Right lobe of liver (tissue), 6 donors: Measurements from ENCODE around the gene LNX1. TPM values are rescaled to one million over a fixed set of nuclear protein-coding genes. Genes with fewer than 3 reads are reported as not detected.

Experiments used
- ATAC-seq, 4 donors: fragments of 200-7000 bp; cut with Tn5 transposase; one replicate each; pipeline ENCODE4 v1.9.1; 2020; ENCODE audit warnings: mild to moderate bottlenecking in 4 of 4, moderate library complexity in 4 of 4
- DNase-seq, 3 donors: peaks; one replicate each; pipeline ENCODE4 v3.0.0-alpha.2; 2020
- H3K27ac ChIP-seq, 3 donors: fragments of 200-600 bp; one replicate each; pipeline ENCODE4 v1.8.0; 2022
- H3K27me3 ChIP-seq, 2 donors: fragments of 200-600 bp; one replicate each; pipeline ENCODE4 v1.8.0; 2022
- H3K36me3 ChIP-seq, 4 donors: fragments of 200-600 bp; sonication (generic) in 1 of 4; one replicate each; pipeline versions ENCODE4 v1.5.1 to v1.8.0; 2017 to 2022; ENCODE audit warnings: control low read depth in 1 of 4
- H3K4me1 ChIP-seq, 4 donors: fragments of 200-600 bp; sonication (generic) in 1 of 4; one replicate each; pipeline versions ENCODE4 v1.5.1 to v1.8.0; 2017 to 2022; ENCODE audit warnings: control low read depth in 1 of 4
- H3K4me3 ChIP-seq, 3 donors: fragments of 200-600 bp; one replicate each; pipeline ENCODE4 v1.8.0; 2022
- H3K9me3 ChIP-seq, 4 donors: fragments of 200-600 bp; sonication (generic) in 1 of 4; one replicate each; pipeline versions ENCODE4 v1.5.1 to v1.8.0; 2017 to 2022; ENCODE audit warnings: control low read depth in 1 of 4
- POLR2A ChIP-seq: fragments of 450-650 bp; IDR thresholded peaks from one replicate; pipeline ENCODE4 v1.6.1; 2017; ENCODE audit warnings: antibody characterized with exemption, mild to moderate bottlenecking
- WGBS: methylation state at CpG from one replicate; pipeline ENCODE4 v1.1.6; 2018; ENCODE audit warnings: low coverage, low lambda C conversion rate; ENCODE audit not compliant: insufficient coverage; ENCODE audit errors: missing lambda C conversion rate; 5-methylcytosine and 5-hydroxymethylcytosine counted together
- intact Hi-C, 2 donors: fragments of 100-400 bp; cut with DNase I; formaldehyde crosslinking; loops; one replicate each; pipeline versions ENCODE4 v1.11.2 to v1.14.1; 2022
- total RNA-seq, 6 experiments: library from RNA; depleted of rRNA in 2 of 6; stranded (reverse); fragments of >200 nt in 2 of 6; fragmentation: NEBNext Ultra II Directional in 3 of 6; extraction: Animal tissue kit (Norgen Biotek cat#: 25700) in 3 of 6; gene quantifications; one replicate each; pipeline versions ENCODE4 v1.1.0 to v1.2.4, GENCODE V29; 2016 to 2023
- TF ChIP-seq, protein P1 (sequence below), 4 donors: fragments of 200-600 bp in 3 of 4; fragments of 450-650 bp in 1 of 4; IDR thresholded peaks; one replicate each; pipeline versions ENCODE4 v1.5.1 to v1.8.0; 2016 to 2022; ENCODE audit warnings: antibody characterized with exemption in 4 of 4, mild to moderate bottlenecking in 2 of 4
- donor health status: DM: no; HTN: yes; CAD: no.
- donor health status: DM: no; HTN: no; CAD: no.
- donor health status: DM: no; HTN: no; CAD: no.
- donor health status: DM: no; HTN: yes; CAD: no.
- donor health status: DM: no; HTN: yes; CAD: no.

LNX1 gene
- total RNA-seq, 6 experiments from 2014 or later = 1.3 to 6.0 (median 3.9) TPM

DNA sequence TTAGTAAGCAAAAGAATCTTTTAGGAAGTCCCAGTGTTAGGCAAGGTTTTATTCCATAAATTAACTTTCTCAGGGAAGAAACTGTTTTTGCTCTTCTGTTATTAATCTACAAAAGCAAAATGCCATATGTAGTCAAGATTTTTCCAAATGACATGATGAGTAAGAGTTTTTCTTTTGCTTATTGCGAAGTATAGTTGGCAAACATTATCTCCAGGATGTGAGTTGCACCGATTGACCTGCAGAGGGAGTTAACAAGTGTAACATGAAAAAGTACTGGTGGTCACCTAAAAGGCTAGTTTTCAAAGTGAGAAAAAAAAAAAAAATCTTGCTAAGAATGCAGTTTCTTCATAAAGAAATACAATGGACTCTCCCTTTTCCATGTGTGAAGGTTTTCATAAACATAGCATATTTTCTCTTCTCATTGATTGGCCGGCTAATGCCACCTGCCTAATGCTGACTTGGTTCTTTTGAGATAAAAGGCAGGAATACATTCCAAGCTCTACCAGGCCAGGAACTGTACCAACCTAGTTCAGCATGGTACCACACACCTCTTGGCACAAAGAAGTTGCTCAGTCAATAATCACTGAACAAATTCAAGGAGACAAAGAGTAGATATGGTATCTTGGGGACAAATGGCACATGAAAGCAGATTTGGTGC, 100.2 kb downstream of the LNX1 start:
- peak; percentile 82 to 96 (median 86) for ATAC-seq
- peaks cover 0 to 6% (median 0%) of the 10 kb centered on the region in 4 donors for H3K4me1 ChIP-seq
- H3K27me3 ChIP-seq = no peaks in the 10 kb centered on the region
- H3K4me3 ChIP-seq = no peak overlapping the region
- intact Hi-C loops = loop anchor here in 1 of 2 donors (5.0 kb wide), 1 partner anchor 116 kb away; no protein-coding TSS in a partner anchor
- H3K9me3 ChIP-seq = no peaks in the 10 kb centered on the region
- no peak overlapping the region for H3K27ac ChIP-seq
- H3K36me3 ChIP-seq = no peaks in the 10 kb centered on the region
- no peak for TF ChIP-seq POLR2A
- TF ChIP-seq, protein P1, sequence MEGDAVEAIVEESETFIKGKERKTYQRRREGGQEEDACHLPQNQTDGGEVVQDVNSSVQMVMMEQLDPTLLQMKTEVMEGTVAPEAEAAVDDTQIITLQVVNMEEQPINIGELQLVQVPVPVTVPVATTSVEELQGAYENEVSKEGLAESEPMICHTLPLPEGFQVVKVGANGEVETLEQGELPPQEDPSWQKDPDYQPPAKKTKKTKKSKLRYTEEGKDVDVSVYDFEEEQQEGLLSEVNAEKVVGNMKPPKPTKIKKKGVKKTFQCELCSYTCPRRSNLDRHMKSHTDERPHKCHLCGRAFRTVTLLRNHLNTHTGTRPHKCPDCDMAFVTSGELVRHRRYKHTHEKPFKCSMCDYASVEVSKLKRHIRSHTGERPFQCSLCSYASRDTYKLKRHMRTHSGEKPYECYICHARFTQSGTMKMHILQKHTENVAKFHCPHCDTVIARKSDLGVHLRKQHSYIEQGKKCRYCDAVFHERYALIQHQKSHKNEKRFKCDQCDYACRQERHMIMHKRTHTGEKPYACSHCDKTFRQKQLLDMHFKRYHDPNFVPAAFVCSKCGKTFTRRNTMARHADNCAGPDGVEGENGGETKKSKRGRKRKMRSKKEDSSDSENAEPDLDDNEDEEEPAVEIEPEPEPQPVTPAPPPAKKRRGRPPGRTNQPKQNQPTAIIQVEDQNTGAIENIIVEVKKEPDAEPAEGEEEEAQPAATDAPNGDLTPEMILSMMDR (IDR thresholded peaks at IDR 0.05) = peak; percentile 68 to 76 (median 70)
- no peak for DNase-seq
- 15% methylated on average over 3 of the region's 3 CpGs for WGBS

DNA sequence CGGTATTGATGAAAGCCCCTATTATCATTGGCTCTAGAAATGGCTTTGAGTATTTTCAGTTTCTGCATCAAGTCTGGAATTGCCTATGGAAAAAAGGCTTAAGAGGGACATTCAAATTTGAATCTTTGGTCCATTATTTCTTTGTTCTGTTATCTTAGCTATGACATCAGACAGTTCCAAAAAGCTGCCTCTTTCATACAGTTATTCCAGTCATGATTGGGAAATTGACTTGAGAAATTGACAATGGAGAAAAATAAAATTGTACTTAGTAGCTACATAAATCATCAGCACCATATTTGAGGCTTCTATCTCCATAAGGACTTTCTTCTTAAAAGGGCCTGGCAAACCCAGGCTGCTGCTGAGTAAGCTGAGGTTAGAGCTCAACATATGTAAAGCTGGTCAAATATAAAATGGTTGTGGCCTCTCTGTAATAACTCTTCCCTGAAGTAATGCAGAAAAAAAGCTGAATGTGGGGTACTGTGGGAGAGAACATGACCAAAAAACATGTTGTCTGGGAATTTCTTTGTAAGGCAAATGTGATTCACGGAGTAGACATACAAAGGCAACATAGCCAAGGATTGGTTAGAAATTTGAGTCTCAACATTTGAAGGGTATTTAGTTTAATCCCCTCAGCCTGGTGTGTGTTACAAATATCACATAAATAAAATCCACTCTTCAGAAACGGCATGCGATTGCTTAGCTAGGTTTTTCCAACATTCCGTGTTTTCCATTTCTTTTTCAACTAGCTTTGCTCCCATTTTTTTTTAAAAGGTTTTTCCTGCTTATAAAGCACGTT, 100.9 kb downstream of the LNX1 start:
- DNase-seq (no peak), ATAC-seq (no peak)
- intact Hi-C loops = loop anchor here in 1 of 2 donors (5.0 kb wide), 1 partner anchor 117 kb away; no protein-coding TSS in a partner anchor
- Histone ChIP-seq H3K36me3 (no peaks in the 10 kb centered on the region), H3K9me3 (no peaks in the 10 kb centered on the region), H3K4me3 (no peak overlapping the region), H3K27ac (no peak overlapping the region), H3K4me1 (peaks cover 0 to 6% (median 0%) of the 10 kb centered on the region in 4 donors), H3K27me3 (no peaks in the 10 kb centered on the region)
- 66% methylated on average over 6 of the region's 6 CpGs for WGBS
- TF ChIP-seq, protein P1 (IDR thresholded peaks at IDR 0.05) = no peak
- TF ChIP-seq POLR2A = no peak

DNA sequence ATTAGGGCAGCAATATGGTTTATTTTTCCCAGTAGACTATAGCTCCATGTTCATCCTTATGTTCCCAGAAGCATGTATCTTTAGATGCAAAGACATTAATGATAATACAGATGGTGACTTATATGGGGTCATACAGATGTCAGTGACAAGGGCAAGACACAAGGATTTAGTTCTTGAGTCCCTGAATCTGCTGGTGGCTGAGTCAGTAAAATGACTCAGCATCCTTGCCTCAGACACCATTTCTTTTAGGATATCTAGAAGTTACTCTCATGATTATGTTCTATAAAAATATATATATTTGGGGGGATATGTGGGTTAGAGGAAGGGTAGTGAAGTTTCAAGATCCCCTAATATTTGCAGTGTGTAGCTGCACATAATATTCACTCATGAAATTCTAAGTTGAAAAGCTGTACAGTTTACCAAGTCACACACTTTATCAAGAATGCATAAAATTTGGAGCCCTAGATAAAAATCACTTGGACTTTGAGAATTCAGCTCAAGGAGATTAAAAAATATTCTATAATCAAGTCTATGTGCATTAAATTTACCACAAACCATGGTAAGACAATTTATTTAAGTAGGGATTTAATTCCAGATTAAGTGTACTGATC, 101.9 kb downstream of the LNX1 start:
- no peak overlapping the region for H3K27ac ChIP-seq
- no peak overlapping the region for H3K4me3 ChIP-seq
- TF ChIP-seq POLR2A = no peak
- DNase-seq = no peak
- intact Hi-C loops = no loop called here
- H3K36me3 ChIP-seq = no peaks in the 10 kb centered on the region
- H3K9me3 ChIP-seq = no peaks in the 10 kb centered on the region
- no peak for ATAC-seq
- peaks cover 0 to 6% (median 0%) of the 10 kb centered on the region in 4 donors for H3K4me1 ChIP-seq
- H3K27me3 ChIP-seq = no peaks in the 10 kb centered on the region

DNA sequence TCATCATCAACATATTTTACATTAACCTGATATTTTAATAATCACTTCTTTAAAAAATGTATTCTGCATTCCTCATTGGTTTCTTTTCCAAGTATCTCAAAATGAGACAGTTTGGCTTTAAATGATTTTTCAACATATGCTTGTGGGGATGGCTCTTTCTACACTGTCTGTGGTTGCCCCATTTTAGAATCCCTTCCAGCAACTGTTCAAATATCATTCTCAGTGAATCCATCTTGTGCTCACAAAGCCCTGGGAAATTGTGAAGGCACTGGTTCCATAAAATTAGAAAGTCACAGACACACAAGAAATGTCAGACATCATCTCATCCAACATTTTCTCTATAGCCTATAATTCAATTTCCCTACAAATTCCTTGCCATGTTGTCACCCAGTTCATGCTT, 103.5 kb downstream of the LNX1 start:
- intact Hi-C loops = no loop called here
- Histone ChIP-seq H3K27ac (no peak overlapping the region), H3K27me3 (no peaks in the 10 kb centered on the region), H3K36me3 (no peaks in the 10 kb centered on the region), H3K9me3 (no peaks in the 10 kb centered on the region), H3K4me1 (peaks cover 0 to 6% (median 0%) of the 10 kb centered on the region in 4 donors), H3K4me3 (no peak overlapping the region)
- TF ChIP-seq POLR2A = no peak
- TF ChIP-seq, protein P1 (IDR thresholded peaks at IDR 0.05) = no peak
- no peak for ATAC-seq
- no peak for DNase-seq

DNA sequence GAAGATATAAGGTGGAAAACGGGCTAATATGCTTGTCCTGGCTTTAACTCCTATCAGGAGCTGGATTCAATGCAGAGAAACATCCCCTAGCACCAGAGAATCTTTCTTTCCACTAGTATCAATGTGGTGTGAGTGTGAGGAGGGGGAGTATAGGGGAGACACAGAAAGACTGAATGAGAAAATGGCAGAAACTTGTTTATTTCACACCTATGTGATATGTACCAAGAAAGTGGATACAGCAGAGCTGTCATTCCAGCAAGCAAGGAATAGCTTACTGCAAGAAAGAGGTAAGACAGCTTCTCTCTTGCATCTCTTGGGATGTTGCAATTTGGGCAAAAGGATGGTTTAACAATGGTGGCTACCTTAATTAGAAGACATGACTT, 105.6 kb downstream of the LNX1 start:
- H3K27ac ChIP-seq = no peak overlapping the region
- peaks cover 0 to 2% (median 0%) of the 10 kb centered on the region in 4 donors for H3K4me1 ChIP-seq
- no peaks in the 10 kb centered on the region for H3K36me3 ChIP-seq
- intact Hi-C loops = no loop called here
- DNase-seq (no peak), ATAC-seq (no peak)
- 60% methylated on average over 1 of the region's 1 CpG for WGBS
- no peak overlapping the region for H3K4me3 ChIP-seq
- no peaks in the 10 kb centered on the region for H3K27me3 ChIP-seq
- no peaks in the 10 kb centered on the region for H3K9me3 ChIP-seq
- TF ChIP-seq, protein P1 (IDR thresholded peaks at IDR 0.05) = no peak
- no peak for TF ChIP-seq POLR2A
